K562 (cell line): ENCODE measurements around the gene ZEB2. TPM values are rescaled to one million over a fixed set of nuclear protein-coding genes. Genes with fewer than 3 reads are reported as not detected.

Source experiments
- ATAC-seq: fragments of 200-7000 bp; cut with Tn5 transposase; 3 replicates; pipeline ENCODE4 v1.9.1; 2020; ENCODE audit warnings: moderate library complexity
- BruUV-seq: library from RNA; stranded (reverse); fragments of 400-500 nt; replicated peaks from 2 replicates; lab custom pipeline; 2021; lab: Mats Ljungman, UMichigan
- CTCF ChIA-PET: fragments of 300-600 bp; formaldehyde crosslinking; extraction: SDS; loops from one replicate; lab custom pipeline; 2021; ENCODE audit warnings: low intra/inter-chr PET ratio; lab: Yijun Ruan, JAX
- POLR2A ChIA-PET: fragments of 300-600, 350-650 bp; sonication (Branson Sonifier 250); formaldehyde crosslinking; extraction: SDS; loops from one replicate; lab custom pipeline; 2021; ENCODE audit warnings: antibody characterized with exemption, inconsistent platforms; lab: Yijun Ruan, JAX
- DNase-seq, 4 experiments: peaks; one replicate each; pipeline versions ENCODE4 v3.0.0 to v3.0.0-alpha.2; 2011 to 2018; ENCODE audit warnings: low spot score in 3 of 4, mixed read lengths in 3 of 4; ENCODE audit errors: extremely low read depth in 1 of 4
- FAIRE-seq: peaks from 2 replicates; lab custom pipeline; 2011; peaks lifted over from hg19 to GRCh38; lab: Jason Lieb, UNC
- H2AFZ ChIP-seq: 2 replicates; pipeline ENCODE4 v1.6.0; 2011; ENCODE audit warnings: low read depth, low read length, control low read depth, inconsistent platforms
- H3K27ac ChIP-seq: fragments of 200-600 bp; 3 replicates; pipeline ENCODE4 v1.8.0; 2011; ENCODE audit warnings: low read depth, mild to moderate bottlenecking, control low read depth, inconsistent platforms, low read length, moderate library complexity, mixed read lengths; ENCODE audit errors: extremely low read depth
- H3K27me3 ChIP-seq, 2 experiments: fragments of 300-600 bp in 1 of 2; 2 replicates in 1 of 2; 3 replicates in 1 of 2; pipeline versions ENCODE4 v1.6.0 to v1.8.0; 2011; ENCODE audit warnings: inconsistent platforms in 2 of 2, low read length in 2 of 2, mild to moderate bottlenecking in 1 of 2, mixed read lengths in 1 of 2, moderate library complexity in 1 of 2; ENCODE audit not compliant: control insufficient read depth in 2 of 2, insufficient read depth in 2 of 2
- H3K36me3 ChIP-seq: fragments of 300-600 bp; 3 replicates; pipeline ENCODE4 v1.8.0; 2011; ENCODE audit warnings: mild to moderate bottlenecking, low read length, inconsistent platforms; ENCODE audit not compliant: control insufficient read depth, insufficient read depth
- H3K4me1 ChIP-seq, 2 experiments: fragments of 200-600 bp in 1 of 2; replicated peaks in 1 of 2; 2 replicates in 1 of 2; 3 replicates in 1 of 2; pipeline versions ENCODE4 v1.5.1 to v1.8.0; 2011; ENCODE audit warnings: inconsistent platforms in 2 of 2, low read length in 2 of 2, mild to moderate bottlenecking in 1 of 2, mixed read lengths in 1 of 2, moderate library complexity in 1 of 2; ENCODE audit not compliant: control insufficient read depth in 2 of 2, insufficient read depth in 2 of 2
- H3K4me2 ChIP-seq: 2 replicates; pipeline ENCODE4 v1.6.1; 2011; ENCODE audit warnings: low read length, control low read depth, inconsistent platforms, mixed read lengths; ENCODE audit not compliant: insufficient read depth
- H3K4me3 ChIP-seq: fragments of 200-600 bp; sonication (generic), shearing (Covaris generic); 2 replicates; pipeline ENCODE4 v1.5.1; 2016; ENCODE audit warnings: control low read depth, inconsistent platforms
- H3K79me2 ChIP-seq: fragments of 200-600 bp; 3 replicates; pipeline ENCODE4 v1.8.0; 2011; ENCODE audit warnings: low read length, inconsistent platforms; ENCODE audit not compliant: control insufficient read depth, insufficient read depth
- H3K9ac ChIP-seq, 2 experiments: 2 replicates each; pipeline versions ENCODE4 v1.6.0 to v1.6.1; 2011; ENCODE audit warnings: low read depth in 2 of 2, low read length in 2 of 2, control low read depth in 1 of 2, inconsistent platforms in 1 of 2, mild to moderate bottlenecking in 1 of 2, mixed read lengths in 1 of 2; ENCODE audit not compliant: insufficient read depth in 1 of 2
- H3K9me1 ChIP-seq: one replicate; pipeline ENCODE4 v1.6.0; 2011; ENCODE audit warnings: inconsistent platforms, mild to moderate bottlenecking, low read length, moderate library complexity; ENCODE audit not compliant: control insufficient read depth, insufficient read depth
- H3K9me3 ChIP-seq: replicated peaks from 2 replicates; pipeline ENCODE4 v1.5.1; 2011; ENCODE audit warnings: low read depth, low read length, inconsistent platforms; ENCODE audit not compliant: control insufficient read depth, insufficient read depth
- H4K20me1 ChIP-seq: replicated peaks from 2 replicates; pipeline ENCODE4 v1.6.1; 2011; ENCODE audit warnings: low read length, inconsistent platforms, mixed read lengths; ENCODE audit not compliant: control insufficient read depth, insufficient read depth
- ARHGAP35 ChIP-seq: fragments of 450-650 bp; IDR thresholded peaks from 2 replicates; pipeline ENCODE4 v1.6.1; 2018; ENCODE audit not compliant: partially characterized antibody
- CHD1 ChIP-seq: fragments of 200-600 bp; sonication (generic); IDR thresholded peaks from one replicate; pipeline ENCODE4 v1.6.1; 2012; ENCODE audit warnings: mild to moderate bottlenecking, moderate library complexity, low read length, inconsistent platforms
- FOSL1 ChIP-seq: fragments of 200-800 bp; sonication (Bioruptor generic); conservative IDR thresholded peaks from 2 replicates; pipeline ENCODE4 v1.6.1; 2016; ENCODE audit warnings: missing genetic modification characterization, missing compliant biosample characterization
- HDAC2 ChIP-seq: fragments of 450-650 bp; IDR thresholded peaks from 2 replicates; pipeline ENCODE4 v1.6.1; 2016; ENCODE audit warnings: mild to moderate bottlenecking
- HLTF ChIP-seq: fragments of 450-650 bp; IDR thresholded peaks from 2 replicates; pipeline ENCODE4 v1.6.1; 2016
- MAZ ChIP-seq, 2 experiments: fragments of 450-650 bp in 1 of 2; sonication (generic) in 1 of 2; formaldehyde crosslinking; IDR thresholded peaks in 1 of 2; conservative IDR thresholded peaks in 1 of 2; 2 replicates each; pipeline versions ENCODE4 v1.4.0 to v1.5.0; 2020; ENCODE audit warnings: mild to moderate bottlenecking in 1 of 2, missing genetic modification reagents in 1 of 2
- OTX1 ChIP-seq: fragments of 450-650 bp; formaldehyde crosslinking; IDR thresholded peaks from 2 replicates; pipeline ENCODE4 v1.4.0; 2022; ENCODE audit warnings: mild to moderate bottlenecking
- U2AF1 ChIP-seq: fragments of 200-400 bp; formaldehyde crosslinking; optimal IDR thresholded peaks from 2 replicates; pipeline ENCODE3; 2017; ENCODE audit warnings: mild to moderate bottlenecking, low read depth, low read length, moderate library complexity
- ZBTB8A ChIP-seq: fragments of 450-650 bp; IDR thresholded peaks from 2 replicates; pipeline ENCODE4 v1.6.1; 2018; ENCODE audit warnings: mild to moderate bottlenecking, moderate library complexity; ENCODE audit not compliant: partially characterized antibody
- ZNF140 ChIP-seq: fragments of 250-450 bp; sonication (Bioruptor Pico); IDR thresholded peaks from 2 replicates; pipeline ENCODE4 v1.8.0; 2021; ENCODE audit warnings: moderate library complexity, mild to moderate bottlenecking, inconsistent platforms
- ZNF347 ChIP-seq: fragments of 450-650 bp; formaldehyde crosslinking; IDR thresholded peaks from 2 replicates; pipeline ENCODE4 v1.4.0; 2020; ENCODE audit warnings: low read depth, mild to moderate bottlenecking, moderate library complexity
- ZNF41 ChIP-seq: fragments of 250-450 bp; sonication (Bioruptor Pico); conservative IDR thresholded peaks from 2 replicates; pipeline ENCODE4 v1.4.0; 2020; ENCODE audit warnings: mild to moderate bottlenecking
- ZNF76 ChIP-seq: fragments of 250-450 bp; sonication (Bioruptor Pico); IDR thresholded peaks from 2 replicates; pipeline ENCODE4 v1.4.0; 2020; ENCODE audit warnings: mild to moderate bottlenecking, moderate library complexity, borderline replicate concordance
- ZNF766 ChIP-seq: fragments of 200-800 bp; sonication (Bioruptor generic); conservative IDR thresholded peaks from 2 replicates; pipeline ENCODE4 v1.6.1; 2016; ENCODE audit warnings: missing genetic modification characterization, missing compliant biosample characterization
- WGBS: fragments of 100-300 bp; shearing (Covaris generic); methylation state at CpG from one replicate; pipeline ENCODE4 v1.1.6; 2016; ENCODE audit warnings: low coverage, mixed read lengths; ENCODE audit not compliant: insufficient coverage; ENCODE audit errors: missing lambda C conversion rate; 5-methylcytosine and 5-hydroxymethylcytosine counted together
- in situ Hi-C: fragments of 300-500 bp; cut with MboI; formaldehyde crosslinking; loops from 4 replicates; pipeline ENCODE4 v1.15.0; 2018; ENCODE audit warnings: inconsistent platforms, mixed read lengths
- intact Hi-C: fragments of 100-400 bp; cut with micrococcal nuclease; formaldehyde crosslinking; loops from 2 replicates; pipeline ENCODE4 v1.14.2; 2022
- polyA plus RNA-seq, 8 experiments: library from polyadenylated mRNA; depleted of rRNA in 4 of 8; stranded (reverse) in 5 of 8; unstranded in 3 of 8; fragments of >200 nt; fragmentation: Nextera tagmentation in 2 of 8; fragmentation: Illumina TruSeq in 1 of 8; extraction: Ambion mirVana in 2 of 8; extraction: Trizol in 1 of 8; gene quantifications; 2 replicates each; pipeline versions ENCODE4 v1.2.1 to v1.2.3, GENCODE V29; 2011 to 2014; ENCODE audit warnings: inconsistent platforms in 1 of 8, missing spikeins in 1 of 8
- total RNA-seq, 7 experiments: library from RNA; depleted of rRNA in 6 of 7; stranded (reverse); fragments of >200 nt in 6 of 7; fragmentation: Illumina TruSeq in 2 of 7; extraction: Trizol in 2 of 7; gene quantifications; 2 replicates each; pipeline versions ENCODE4 v1.2.1 to v1.2.3, GENCODE V29; 2011 to 2021; ENCODE audit warnings: low replicate concordance in 1 of 7
- TF ChIP-seq, protein P1 (sequence below): fragments of 250-450 bp; sonication (Bioruptor Pico); IDR thresholded peaks from 2 replicates; pipeline ENCODE4 v1.4.0; 2020; ENCODE audit warnings: mild to moderate bottlenecking, moderate library complexity, borderline replicate concordance
- TF ChIP-seq, protein P2 (sequence below): IDR thresholded peaks from 2 replicates; pipeline ENCODE4 v1.6.1; 2011; ENCODE audit not compliant: insufficient read length; ENCODE audit errors: extremely low read depth

Gene ZEB2
- total and polyA plus RNA-seq, 9 of the 15 experiments (the other 6 are each of a cell fraction or from before 2014, with no cell fraction given): 15.1 to 113 (median 72.3) TPM

GRCh38 chr2:144351687-144352086, 168.2 kb downstream of the ZEB2 start:
- Histone ChIP-seq H2AFZ (peak overlapping the region; percentile 65), H4K20me1 (no peaks in the 10 kb centered on the region), H3K9me1 (no peaks in the 10 kb centered on the region), H3K4me2 (no peak overlapping the region), H3K36me3 (no peaks in the 10 kb centered on the region), H3K9ac (no peak overlapping the region), H3K27me3 (no peaks in the 10 kb centered on the region), H3K9me3 (no peaks in the 10 kb centered on the region), H3K4me3 (no peak overlapping the region), H3K4me1 (peaks cover 6 to 29% of the 10 kb centered on the region in 2 experiments; a peak in 4 of 5 replicates), H3K27ac (no peak overlapping the region; the same call in 2 of the 3 replicates), H3K79me2 (no peaks in the 10 kb centered on the region)
- FAIRE-seq (no peak), ATAC-seq (no peak; the same call in 2 of the 3 replicates), DNase-seq (no peak)
- in situ Hi-C loops: no loop called here
- WGBS: 65% methylated on average over 5 of the region's 5 CpGs
- intact Hi-C loops: no loop called here
- ChIA-PET POLR2A (no interaction called here), CTCF (no interaction called here)
- BruUV-seq: no TSS peak
- TF ChIP-seq U2AF1: no peak
- no peak for TF ChIP-seq ZNF140 (CRISPR knock-in tag)
- TF ChIP-seq ZNF76 (CRISPR knock-in tag): no peak
- no peak for TF ChIP-seq HDAC2
- TF ChIP-seq FOSL1 (tag): no peak
- TF ChIP-seq, protein P1, sequence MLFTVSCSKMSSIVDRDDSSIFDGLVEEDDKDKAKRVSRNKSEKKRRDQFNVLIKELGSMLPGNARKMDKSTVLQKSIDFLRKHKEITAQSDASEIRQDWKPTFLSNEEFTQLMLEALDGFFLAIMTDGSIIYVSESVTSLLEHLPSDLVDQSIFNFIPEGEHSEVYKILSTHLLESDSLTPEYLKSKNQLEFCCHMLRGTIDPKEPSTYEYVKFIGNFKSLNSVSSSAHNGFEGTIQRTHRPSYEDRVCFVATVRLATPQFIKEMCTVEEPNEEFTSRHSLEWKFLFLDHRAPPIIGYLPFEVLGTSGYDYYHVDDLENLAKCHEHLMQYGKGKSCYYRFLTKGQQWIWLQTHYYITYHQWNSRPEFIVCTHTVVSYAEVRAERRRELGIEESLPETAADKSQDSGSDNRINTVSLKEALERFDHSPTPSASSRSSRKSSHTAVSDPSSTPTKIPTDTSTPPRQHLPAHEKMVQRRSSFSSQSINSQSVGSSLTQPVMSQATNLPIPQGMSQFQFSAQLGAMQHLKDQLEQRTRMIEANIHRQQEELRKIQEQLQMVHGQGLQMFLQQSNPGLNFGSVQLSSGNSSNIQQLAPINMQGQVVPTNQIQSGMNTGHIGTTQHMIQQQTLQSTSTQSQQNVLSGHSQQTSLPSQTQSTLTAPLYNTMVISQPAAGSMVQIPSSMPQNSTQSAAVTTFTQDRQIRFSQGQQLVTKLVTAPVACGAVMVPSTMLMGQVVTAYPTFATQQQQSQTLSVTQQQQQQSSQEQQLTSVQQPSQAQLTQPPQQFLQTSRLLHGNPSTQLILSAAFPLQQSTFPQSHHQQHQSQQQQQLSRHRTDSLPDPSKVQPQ (CRISPR knock-in tag): no peak
- no peak for TF ChIP-seq CHD1
- no peak for TF ChIP-seq MAZ (CRISPR knock-in tag; conservative IDR thresholded peaks at IDR 0.05 in 1 of 2, IDR thresholded peaks at IDR 0.05 in 1 of 2)
- TF ChIP-seq HLTF: no peak
- TF ChIP-seq ZNF41 (CRISPR knock-in tag): no peak
- no peak for TF ChIP-seq ZNF347 (CRISPR knock-in tag)
- TF ChIP-seq, protein P2, sequence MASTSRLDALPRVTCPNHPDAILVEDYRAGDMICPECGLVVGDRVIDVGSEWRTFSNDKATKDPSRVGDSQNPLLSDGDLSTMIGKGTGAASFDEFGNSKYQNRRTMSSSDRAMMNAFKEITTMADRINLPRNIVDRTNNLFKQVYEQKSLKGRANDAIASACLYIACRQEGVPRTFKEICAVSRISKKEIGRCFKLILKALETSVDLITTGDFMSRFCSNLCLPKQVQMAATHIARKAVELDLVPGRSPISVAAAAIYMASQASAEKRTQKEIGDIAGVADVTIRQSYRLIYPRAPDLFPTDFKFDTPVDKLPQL: no peak
- TF ChIP-seq ZNF766 (CRISPR knock-in tag): no peak
- no peak for TF ChIP-seq ZBTB8A
- no peak for TF ChIP-seq OTX1 (CRISPR knock-in tag)
- no peak for TF ChIP-seq ARHGAP35
